HG03039 (cell line): Measurements from ENCODE around the gene VOPP1.

Experiments
- ATAC-seq: cut with Tn5 transposase; IDR thresholded peaks from one replicate; pipeline ENCODE4 v1.9.1; 2021; ENCODE audit warnings: mild to moderate bottlenecking, moderate library complexity; ENCODE audit not compliant: unreplicated experiment

VOPP1 gene

DNA sequence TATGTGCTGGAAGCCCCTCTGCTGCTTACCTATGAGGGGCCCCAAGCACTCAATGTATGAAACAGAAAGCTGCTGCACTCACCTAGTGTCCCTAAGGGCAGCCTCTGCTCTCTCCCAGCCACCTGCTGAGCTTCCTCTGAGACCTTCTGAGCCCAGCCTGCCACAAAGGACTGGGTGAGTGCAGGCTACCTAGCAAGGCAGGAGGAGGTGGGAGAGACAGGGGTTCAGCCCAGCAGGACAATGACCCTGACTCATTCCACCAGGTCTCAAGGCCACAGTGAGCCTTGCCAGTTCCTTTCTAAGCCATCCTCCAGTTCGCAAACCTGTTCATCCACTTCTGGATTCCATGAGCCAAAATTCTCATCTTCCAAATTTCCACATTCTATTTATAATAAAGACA is 16.3 kb downstream of the VOPP1 start:
- no peak for ATAC-seq

DNA sequence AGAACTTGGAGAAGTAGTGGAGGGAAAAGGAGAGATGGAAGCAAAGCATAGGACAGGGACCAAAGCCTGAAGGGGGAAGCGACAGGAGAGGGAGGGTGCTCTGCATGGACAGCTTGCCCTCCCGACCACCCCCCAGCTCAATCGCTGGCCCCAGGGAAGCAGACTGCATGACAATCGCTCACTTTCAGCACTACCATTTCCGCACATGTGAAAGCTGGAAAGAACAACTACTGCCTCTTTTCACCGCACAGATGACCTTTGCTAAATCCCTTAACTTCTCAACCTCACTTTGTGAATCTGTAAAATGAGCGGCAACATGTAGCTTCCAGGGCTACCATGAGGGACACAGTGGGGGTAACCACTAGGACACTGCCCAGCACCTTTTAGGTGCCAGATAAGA is 17.1 kb downstream of the VOPP1 start:
- ATAC-seq = no peak

DNA sequence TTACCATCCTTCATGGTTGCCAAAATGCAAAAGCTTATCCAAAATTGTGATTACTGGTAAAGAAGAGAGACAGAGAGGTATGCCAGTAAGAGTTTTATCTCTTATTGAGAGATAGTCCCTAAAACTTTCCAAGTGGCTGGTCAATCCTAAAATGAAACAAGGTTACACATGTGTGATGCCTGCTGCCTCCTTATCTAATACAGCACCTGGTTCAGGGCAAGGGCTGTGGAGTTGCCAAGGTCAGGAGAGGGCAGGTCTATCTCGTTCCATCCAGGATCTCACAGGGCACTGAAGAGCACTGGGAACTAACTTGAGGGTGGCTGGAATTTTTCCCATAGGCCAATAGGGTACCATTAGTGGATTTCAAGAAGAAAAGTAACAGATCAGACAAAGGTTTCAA is 18.3 kb downstream of the VOPP1 start:
- no peak for ATAC-seq

DNA sequence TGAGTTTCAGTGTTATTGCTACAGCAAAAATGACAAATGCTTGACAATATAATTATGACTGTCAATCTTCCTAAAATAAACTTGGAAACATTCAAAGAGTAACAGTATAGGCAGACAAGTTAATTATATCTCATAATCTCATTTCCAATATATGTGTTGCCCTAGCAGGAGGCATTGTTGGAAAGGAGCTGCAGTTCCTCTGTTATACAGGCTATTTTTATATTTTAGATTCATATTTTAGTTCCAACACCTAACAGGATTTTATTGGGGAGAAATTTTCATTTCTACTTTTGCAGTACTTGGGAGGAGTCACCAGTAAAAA is 19.3 kb downstream of the VOPP1 start:
- ATAC-seq = no peak

DNA sequence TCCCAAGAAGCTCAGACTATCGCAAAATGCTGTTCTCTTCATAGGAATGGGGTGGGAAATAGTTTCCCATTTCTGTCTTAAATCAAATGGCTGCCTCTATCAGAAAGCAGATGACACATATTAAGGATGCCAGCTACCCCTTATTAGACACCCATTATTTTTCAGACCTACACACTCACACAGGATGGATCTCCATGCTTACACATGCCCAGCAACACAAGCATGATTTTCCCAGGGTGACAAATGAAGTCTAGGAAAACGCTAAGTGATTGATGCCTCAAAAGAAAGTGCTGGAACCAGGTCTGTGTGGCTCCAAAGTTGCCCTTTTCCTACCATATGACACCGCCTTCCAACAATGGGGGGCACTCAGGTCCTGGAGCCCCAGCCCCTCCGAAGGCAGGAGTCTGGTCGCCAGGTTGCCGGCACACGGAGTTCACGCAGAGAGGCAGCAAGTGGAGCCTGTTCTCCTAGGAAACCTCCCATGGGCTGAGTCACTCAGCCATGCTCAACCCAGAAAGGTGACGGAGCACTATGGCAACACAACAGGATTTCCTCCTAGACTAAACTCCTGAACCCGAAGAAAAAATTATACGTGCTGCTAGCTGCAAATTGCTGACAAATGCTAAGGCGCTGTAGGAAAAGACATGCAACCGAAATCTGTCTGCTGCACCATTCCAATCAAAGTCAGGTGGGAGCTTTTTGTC is 19.8 kb downstream of the VOPP1 start:
- ATAC-seq = no peak

DNA sequence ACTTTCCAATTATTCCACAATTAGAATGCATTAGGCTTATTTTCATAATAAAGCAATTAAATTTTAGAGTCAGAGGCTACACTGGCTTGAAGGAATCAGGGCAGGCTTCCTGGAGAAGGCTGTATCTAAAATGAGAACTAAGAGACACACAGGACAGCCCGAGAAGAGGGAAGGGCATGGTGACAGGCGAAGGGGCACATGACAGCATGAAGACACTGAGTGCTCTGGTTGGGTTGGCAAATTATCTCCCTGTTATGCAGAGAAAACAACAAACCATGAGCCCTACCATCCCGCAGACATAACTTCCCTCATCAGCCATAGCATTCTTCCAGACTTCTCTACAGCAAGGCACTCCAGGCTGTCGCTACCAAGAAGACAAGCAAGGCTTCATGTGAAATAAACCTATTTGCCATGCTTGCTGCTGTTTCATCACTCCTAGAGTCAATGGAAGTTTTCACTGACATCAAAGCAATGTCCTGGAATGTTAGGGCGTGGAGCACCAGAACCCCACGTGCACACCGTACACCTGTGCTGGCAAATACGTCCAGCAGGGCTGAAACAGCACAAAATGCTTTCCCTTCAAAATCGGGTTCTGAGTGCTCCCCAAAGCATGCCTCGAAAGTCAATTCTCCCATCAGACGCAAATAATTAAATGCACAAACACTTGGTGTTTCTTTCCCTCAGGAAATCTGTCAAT is 21.3 kb downstream of the VOPP1 start:
- ATAC-seq = no peak

DNA sequence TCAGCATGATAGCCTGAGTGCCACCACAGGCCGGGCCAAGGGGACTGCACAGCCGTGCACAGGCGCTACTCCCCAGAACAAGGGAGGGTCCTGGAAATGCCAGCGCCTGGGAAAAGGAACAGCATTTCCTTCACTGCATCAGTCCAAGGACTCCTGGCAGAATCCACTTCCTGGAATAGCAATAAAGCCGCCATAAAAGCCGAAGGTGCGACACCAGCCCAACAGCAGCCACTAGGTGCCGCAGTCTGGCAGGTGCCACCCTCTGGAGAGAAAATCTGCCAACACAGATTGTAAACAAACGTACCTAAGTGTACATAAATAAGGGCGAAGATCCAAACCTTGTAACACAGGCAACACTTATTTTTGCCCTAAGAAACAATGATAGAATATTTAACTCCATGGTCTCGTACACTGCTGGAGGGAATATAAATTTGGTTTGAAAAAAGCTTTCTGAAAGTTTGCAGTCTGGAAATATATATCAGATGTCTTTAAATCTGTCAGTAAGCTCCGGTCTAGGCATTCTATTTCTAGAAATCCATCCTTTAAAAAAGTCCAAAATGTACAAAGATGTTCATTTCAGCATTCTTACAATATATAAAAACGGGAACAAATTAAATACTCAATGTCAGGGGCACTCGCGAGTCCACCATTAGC is 22.2 kb downstream of the VOPP1 start:
- no peak for ATAC-seq

DNA sequence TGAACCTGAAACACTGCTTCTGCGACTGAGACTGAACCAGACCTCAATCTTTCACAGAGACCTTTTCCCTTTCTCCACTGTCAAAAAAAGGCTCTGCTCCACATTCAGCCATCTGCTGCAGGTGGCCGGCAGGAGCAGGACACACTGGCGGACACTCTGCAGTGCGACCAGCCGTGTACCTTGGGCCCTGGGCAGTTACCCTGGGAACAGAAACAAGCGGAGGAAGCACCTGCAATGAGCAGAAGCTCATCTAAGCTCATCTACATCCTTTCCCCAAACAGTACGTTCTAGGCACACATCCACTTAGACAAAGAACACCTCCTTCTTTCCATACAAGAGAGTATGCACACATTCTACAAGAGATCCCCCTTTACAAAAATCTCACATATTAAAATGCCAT is 22.8 kb downstream of the VOPP1 start:
- no peak for ATAC-seq

DNA sequence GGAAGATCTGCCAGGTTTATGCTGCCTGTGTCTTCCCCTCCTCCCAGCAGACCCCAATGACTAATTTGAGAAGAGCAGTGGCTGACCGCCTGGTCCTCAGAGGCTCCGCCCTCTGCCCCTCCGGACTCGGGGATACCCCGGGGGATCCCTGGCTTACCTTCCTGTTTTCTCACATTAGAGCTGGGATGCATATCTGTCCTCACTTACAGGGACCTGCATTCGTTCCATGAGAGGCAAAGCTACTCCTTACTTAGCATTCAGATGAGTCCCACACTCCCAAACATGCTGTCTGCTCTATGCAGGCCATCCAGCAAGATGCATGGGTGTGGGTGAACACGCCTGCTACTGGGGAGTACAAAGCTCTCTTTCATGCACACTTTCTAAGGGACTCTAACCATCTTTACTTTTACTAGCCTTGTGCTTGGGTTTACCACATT is 24.0 kb downstream of the VOPP1 start:
- ATAC-seq = peak; percentile 51

DNA sequence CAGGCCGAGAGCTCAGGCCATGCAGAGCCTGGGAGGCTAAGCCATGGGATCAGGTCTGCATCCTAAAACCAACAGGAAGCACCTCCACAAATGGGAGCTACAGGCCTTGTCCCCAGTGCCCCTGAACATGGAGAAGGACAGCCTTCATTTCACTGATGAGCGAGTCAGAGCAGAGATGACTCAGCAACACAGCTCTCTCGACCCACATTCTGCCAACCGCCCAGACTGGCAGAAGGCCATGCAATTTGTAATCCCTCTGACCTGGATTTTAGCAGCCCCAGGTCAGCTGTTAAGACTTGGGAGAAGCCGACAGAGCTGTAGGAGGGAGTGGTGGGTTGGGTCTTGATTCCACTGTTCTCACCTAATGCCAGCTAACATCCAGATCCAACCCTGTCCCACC is 25.5 kb downstream of the VOPP1 start:
- no peak for ATAC-seq

DNA sequence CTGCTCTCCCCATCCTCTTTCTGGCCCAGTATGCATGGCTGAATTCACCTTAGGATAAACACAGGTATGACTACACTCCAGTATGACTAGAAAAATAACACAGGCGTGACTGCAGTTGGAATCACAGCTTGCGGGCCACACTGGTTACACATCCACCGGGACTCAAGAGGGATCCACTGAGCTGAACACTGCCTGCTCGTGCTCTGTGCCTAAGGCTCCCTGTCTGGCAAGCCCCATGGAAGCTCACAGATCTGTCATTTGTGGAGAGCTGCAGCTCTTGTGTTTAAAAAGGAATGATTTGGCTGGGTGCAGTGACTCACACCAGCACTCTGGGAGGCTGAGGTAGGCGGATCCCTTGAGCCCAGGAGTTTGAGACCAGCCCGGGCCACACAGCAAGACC is 26.8 kb downstream of the VOPP1 start:
- no peak for ATAC-seq

DNA sequence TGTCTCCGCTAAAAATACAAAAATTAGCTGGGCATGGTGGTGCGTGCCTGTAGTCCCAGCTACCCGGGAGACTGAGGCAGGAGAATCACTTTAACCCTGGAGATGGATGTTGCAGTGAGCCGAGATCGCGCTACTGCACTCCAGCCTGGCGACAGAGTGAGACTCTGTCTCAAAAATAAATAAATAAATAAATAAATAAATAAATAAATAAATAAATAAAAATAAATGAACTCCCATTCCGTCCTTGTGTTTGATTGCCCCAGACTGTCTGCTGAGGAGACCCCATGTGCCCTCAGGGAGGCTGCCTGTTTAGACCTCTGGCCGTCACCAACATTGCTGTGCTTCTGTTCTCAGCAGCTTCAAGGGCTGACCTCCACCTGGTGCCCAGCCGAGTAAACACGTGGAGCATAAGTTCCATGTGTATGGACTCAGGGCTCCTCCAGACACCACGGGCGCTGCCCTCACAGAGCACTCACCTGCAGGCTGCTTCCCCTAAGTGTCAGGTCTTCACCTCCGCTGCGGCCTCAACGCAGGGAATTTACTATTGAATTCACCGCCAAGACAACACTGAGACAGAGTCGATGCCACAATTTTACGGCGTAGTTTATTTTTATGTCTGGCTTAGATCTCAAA is 32.0 kb downstream of the VOPP1 start:
- ATAC-seq = no peak

DNA sequence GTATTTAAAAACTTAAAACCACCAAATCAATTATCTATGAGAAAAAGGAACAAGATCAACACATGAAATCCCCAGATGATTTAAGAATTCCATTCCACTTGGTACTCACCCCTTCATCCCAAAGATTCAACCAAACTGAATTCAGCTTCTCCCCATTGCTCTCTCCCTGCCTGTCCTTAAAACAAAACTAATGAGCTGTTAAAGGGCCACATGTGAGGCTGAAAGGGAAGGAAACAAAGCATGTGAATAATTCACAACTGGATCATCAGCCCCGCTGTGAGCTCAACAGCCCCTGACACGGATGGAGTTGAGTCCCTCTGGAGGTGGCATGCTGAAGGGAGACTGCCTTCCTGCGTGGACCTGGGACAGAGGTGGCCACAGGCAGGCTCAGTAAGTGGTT is 32.9 kb downstream of the VOPP1 start:
- no peak for ATAC-seq

DNA sequence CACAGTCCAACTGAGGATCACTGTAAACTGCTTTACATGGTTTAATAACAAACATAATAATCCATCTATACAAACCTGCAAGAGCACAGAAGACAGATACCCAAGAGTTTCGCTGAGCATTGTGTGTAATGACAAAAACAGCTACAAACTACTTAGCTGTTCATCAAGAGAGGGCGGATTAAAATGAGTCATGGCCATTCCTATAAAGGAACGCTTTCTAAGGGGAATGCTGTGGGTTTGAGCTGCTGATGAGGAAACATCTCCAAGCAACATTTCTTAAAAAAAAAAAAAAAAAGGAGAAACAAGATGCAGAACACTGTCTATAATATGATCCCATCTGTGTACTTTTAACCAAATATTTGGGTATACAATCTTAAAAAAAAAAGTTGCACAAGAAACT is 33.8 kb downstream of the VOPP1 start:
- no peak for ATAC-seq

DNA sequence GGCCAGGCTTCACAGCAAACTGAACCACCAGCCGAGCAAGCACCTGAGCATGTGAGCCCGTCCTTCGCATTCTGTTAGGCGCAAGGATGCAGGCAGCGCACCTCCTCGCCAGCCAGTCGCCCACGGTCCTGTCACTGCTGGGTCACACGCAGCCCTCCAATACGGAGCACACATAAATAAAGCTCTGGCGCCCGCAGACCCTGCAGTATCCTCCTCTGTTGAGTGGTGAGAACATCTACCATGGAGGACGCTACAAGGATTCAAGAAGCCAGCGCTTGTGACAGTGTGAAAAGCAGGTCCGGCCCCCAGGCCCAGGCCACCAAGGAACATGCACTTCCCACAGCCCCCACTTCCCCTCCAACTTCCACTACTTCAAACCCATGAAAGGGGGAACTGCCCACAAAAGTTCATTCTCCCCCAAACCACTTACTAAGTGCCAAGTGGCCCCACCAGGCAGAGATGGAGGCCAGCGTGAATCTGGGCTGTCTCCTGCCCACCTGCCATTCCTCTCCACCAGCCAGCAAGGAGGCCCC is 34.8 kb downstream of the VOPP1 start:
- ATAC-seq = no peak

DNA sequence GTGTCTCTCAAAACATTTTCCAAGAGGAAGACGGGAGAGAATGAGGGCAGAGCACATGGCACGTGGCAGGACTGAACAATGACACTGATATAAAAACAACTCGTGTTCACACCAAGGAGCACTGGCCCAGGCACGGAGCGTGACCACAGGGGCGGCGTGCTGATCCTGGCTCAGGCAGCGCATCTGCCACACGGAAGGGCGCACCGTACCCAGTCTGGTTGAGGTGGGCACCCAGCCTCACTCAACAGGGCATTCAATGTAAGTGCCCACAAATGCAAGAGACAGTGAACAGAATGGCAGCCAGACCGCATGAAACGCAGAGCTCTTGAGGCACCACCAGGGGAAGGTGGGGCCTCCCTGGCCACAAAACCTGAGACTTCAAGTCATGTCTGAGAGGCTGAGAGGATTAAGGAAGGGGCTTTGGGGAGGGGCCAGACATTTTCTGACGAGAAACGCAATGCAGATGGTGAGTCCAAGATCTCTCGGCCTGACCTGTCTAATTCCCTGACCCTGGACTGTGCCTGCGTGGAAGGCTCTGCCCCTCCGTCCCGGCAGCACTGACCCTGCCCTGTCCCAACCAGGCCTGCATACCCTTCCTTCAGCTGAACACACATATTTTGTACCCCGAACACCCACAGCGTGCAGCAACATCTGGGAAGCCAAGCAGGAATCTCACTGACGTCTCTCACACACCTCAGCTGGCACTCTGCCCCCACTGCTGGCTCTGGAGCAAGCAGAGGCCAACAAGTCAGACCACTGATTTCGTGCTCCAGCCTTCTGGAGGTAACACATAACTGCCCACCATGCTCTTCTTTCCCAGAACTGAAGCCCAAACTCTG is 35.5 kb downstream of the VOPP1 start:
- no peak for ATAC-seq

DNA sequence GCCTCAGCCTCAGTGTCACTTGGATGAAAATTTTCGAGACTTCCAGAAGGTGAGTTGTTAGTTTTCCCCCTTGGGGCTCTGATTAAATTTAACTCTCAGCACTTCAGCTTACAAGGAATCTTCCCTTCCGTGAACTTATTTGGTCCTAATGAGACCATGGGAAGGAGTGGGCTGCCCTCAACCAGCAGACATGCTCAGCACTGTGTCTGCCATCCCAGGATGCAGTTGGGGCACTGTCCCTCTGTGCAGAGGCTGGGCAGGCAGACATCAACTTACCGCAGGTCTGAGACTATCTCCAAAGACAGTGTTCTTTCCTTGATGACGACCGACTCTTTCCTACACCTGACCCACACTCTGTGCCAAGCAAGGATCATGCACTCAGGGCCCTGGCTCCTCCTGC is 36.7 kb downstream of the VOPP1 start:
- no peak for ATAC-seq

DNA sequence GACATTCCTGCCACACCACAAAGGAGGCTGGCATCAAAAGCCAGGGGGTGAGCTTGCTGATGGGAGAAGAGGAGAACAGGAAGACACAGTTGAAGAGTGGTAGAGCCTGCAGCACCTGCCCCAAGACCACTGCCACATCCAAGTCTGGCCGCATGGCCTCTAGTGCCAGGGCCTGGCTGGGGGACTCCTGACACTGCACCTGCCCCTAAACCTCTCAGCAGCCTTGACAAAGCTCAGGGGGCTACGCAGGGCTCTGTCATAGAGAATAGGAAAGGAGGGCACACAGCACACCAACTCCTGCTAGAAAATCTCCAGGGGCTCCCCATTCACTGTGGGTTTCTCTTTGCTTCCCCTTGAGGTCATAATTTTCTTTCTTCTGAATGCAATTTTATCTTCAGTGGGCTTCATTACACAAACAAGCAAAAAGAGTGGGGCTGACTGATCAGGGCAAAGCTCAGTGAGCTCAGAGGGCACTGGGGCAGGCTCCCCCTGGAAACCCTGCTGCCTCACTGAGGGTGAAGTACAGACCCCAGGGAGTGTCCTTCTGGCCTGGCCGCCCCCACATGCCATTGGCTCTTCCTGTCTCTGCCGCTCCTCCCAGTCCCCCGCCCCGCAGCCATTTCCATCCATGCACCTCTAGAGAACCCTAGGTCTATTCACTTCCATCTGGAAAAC is 37.2 kb downstream of the VOPP1 start:
- ATAC-seq = no peak

DNA sequence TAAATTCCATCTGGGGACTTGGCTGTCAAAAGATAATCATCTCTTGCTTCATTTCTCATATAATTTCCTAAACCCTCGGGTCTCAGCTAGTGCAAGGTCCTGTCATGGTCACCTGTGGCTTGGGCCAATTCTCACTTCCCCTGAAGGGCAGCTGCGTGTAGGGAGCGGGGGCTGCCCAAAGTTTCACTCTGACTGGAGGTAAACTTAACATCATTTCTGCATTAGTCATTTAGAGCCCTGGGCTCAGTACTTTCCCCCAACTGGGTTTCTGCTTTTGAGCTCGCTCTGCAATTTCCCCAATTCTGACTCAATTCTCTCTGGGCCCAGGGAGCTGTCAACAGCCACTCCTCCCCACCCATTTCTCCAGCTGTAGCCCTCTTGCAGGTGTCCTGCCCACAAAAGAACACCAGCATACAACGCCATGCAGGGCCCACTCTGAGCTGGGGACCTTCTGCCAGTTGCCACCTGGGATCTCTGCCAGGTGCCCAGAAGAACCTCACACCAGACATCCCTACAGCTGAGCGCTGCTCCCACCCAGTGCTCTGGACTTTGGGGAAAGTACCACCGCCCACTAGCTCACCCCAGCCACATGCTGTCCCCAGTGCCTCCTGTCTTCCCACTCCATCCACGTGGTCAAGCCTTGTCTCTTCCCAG is 37.9 kb downstream of the VOPP1 start:
- peak; percentile 46 for ATAC-seq

DNA sequence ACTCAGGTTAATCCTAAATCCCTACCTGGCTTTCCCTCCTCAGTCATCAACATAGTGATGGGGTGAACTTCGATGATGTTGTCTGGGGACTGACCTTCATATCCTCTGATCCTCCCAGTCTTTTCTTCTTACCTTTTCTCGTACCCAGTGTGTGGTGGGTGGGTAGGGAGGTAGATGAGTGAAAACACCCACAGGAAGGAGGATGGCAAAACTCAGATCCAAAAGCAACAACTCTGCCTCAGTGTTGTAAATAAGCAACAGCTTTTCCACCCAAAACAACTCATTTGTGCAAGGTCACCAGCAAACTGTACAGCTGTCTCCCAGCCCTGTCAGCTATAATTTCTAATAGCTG is 38.6 kb downstream of the VOPP1 start:
- no peak for ATAC-seq
